Loucy (cell line): Measurements from ENCODE around the gene DEFB124.
A peak's percentile ranks its signal among the peaks of the same experiment; 100 is the strongest.
"Not testable (repeated sequence)": the region's sequence is repeated elsewhere in the genome, so short reads cannot be mapped to it uniquely, and the experiment has no call there.

Source experiments
- H2AFZ ChIP-seq: fragments of 200-600 bp; sonication (generic); 2 replicates; pipeline ENCODE4 v1.6.0; 2016; ENCODE audit warnings: antibody characterized with exemption, mild to moderate bottlenecking, low read length, moderate library complexity
- H3F3A ChIP-seq: fragments of 200-600 bp; 2 replicates; pipeline ENCODE4 v1.6.0; 2016; ENCODE audit warnings: antibody characterized with exemption, low read depth, mild to moderate bottlenecking
- H3K27me3 ChIP-seq: fragments of 200-600 bp; sonication (generic); 2 replicates; pipeline ENCODE4 v1.6.1; 2014; ENCODE audit warnings: low read length, mild to moderate bottlenecking; ENCODE audit not compliant: insufficient read depth, poor library complexity, severe bottlenecking
- H3K36me3 ChIP-seq: fragments of 200-600 bp; sonication (generic); 2 replicates; pipeline ENCODE4 v1.6.1; 2016; ENCODE audit warnings: low read length; ENCODE audit not compliant: insufficient read depth
- H3K4me1 ChIP-seq: fragments of 200-600 bp; sonication (generic); 2 replicates; pipeline ENCODE4 v1.5.1; 2014; ENCODE audit warnings: low read length, mild to moderate bottlenecking; ENCODE audit not compliant: insufficient read depth, poor library complexity, severe bottlenecking
- H3K4me2 ChIP-seq: fragments of 200-600 bp; sonication (generic); 2 replicates; pipeline ENCODE4 v1.6.0; 2014; ENCODE audit warnings: antibody characterized with exemption, low read length, low read depth, mild to moderate bottlenecking; ENCODE audit not compliant: poor library complexity, severe bottlenecking
- H3K4me3 ChIP-seq: fragments of 200-600 bp; sonication (generic); 2 replicates; pipeline ENCODE4 v1.5.1; 2014; ENCODE audit warnings: low read length, mild to moderate bottlenecking, mixed read lengths; ENCODE audit not compliant: poor library complexity, severe bottlenecking
- H3K79me2 ChIP-seq: fragments of 200-600 bp; sonication (generic); 2 replicates; pipeline ENCODE4 v1.6.1; 2014; ENCODE audit warnings: low read length; ENCODE audit not compliant: insufficient read depth
- H3K9ac ChIP-seq: fragments of 200-600 bp; sonication (generic); 2 replicates; pipeline ENCODE4 v1.6.0; 2014; ENCODE audit warnings: mild to moderate bottlenecking, low read depth, low read length, moderate library complexity; ENCODE audit not compliant: poor library complexity, severe bottlenecking
- H3K9me2 ChIP-seq: fragments of 200-600 bp; sonication (generic); replicated peaks from 2 replicates; pipeline ENCODE4 v1.6.1; 2016; ENCODE audit warnings: low read depth, low read length, mixed read lengths
- H3K9me3 ChIP-seq: fragments of 200-600 bp; sonication (generic); 2 replicates; pipeline ENCODE4 v1.6.1; 2014; ENCODE audit warnings: mild to moderate bottlenecking, antibody characterized with exemption, low read length, low read depth; ENCODE audit not compliant: insufficient read depth
- H4K20me1 ChIP-seq: fragments of 200-600 bp; sonication (generic); 2 replicates; pipeline ENCODE4 v1.6.0; 2014; ENCODE audit warnings: antibody characterized with exemption, low read length, mild to moderate bottlenecking; ENCODE audit not compliant: insufficient read depth, poor library complexity, severe bottlenecking
- EZH2phosphoT487 ChIP-seq: fragments of 200-600 bp; IDR thresholded peaks from 2 replicates; pipeline ENCODE4 v1.6.1; 2018; ENCODE audit warnings: antibody characterized with exemption, mild to moderate bottlenecking, moderate library complexity, borderline replicate concordance
- TF ChIP-seq, protein P1 (sequence below): fragments of 200-600 bp; sonication (generic); conservative IDR thresholded peaks from 2 replicates; pipeline ENCODE4 v1.5.1; 2014; ENCODE audit warnings: mild to moderate bottlenecking, antibody characterized with exemption, low read length

DEFB124 gene

DNA sequence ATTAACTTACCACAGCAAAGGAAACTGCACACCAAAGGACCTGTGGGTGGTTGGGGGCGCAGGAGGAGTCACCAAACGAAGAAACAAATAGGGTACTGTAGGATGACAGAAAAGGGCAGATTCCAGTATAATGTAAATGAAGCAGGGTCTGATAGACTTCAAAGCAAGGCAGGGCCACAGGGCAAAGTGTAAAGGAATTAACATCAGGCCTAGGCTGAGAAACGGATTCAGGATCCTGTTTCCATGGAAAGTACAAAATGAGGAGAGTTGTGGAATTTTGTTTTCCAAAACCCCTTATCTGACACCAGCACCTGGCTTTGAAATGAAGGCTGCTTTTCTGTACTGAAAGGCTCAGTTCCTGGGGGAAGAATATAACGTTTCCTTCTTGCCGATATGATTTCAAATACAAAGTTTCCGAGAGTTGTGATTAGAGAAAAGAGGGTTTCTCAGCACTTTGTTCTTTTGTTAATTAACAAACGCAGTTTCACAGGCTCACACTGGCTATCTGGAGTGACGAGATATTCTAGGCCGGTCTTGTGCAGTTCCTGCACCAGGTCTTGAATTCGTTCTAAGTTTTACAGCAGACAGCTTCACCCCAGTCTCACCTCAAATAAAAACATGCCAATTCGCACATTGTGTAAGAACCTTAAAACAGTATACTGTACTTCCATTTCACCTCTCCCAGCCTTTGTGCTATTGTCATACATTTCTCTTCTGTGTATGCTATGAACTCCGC lies 28.7 kb downstream of the DEFB124 start:
- TF ChIP-seq, protein P1, sequence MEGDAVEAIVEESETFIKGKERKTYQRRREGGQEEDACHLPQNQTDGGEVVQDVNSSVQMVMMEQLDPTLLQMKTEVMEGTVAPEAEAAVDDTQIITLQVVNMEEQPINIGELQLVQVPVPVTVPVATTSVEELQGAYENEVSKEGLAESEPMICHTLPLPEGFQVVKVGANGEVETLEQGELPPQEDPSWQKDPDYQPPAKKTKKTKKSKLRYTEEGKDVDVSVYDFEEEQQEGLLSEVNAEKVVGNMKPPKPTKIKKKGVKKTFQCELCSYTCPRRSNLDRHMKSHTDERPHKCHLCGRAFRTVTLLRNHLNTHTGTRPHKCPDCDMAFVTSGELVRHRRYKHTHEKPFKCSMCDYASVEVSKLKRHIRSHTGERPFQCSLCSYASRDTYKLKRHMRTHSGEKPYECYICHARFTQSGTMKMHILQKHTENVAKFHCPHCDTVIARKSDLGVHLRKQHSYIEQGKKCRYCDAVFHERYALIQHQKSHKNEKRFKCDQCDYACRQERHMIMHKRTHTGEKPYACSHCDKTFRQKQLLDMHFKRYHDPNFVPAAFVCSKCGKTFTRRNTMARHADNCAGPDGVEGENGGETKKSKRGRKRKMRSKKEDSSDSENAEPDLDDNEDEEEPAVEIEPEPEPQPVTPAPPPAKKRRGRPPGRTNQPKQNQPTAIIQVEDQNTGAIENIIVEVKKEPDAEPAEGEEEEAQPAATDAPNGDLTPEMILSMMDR = no peak
- no peak for TF ChIP-seq EZH2phosphoT487
- Histone ChIP-seq H3K36me3 (no peaks in the 10 kb centered on the region), H3K9me2 (no peaks in the 10 kb centered on the region), H3K4me3 (no peak overlapping the region), H3K9ac (no peak overlapping the region), H3K27me3 (no peaks in the 10 kb centered on the region), H4K20me1 (no peaks in the 10 kb centered on the region), H2AFZ (no peak overlapping the region), H3K4me2 (no peak overlapping the region), H3F3A (no peaks in the 10 kb centered on the region), H3K79me2 (no peaks in the 10 kb centered on the region), H3K9me3 (no peaks in the 10 kb centered on the region), H3K4me1 (no peaks in the 10 kb centered on the region)

DNA sequence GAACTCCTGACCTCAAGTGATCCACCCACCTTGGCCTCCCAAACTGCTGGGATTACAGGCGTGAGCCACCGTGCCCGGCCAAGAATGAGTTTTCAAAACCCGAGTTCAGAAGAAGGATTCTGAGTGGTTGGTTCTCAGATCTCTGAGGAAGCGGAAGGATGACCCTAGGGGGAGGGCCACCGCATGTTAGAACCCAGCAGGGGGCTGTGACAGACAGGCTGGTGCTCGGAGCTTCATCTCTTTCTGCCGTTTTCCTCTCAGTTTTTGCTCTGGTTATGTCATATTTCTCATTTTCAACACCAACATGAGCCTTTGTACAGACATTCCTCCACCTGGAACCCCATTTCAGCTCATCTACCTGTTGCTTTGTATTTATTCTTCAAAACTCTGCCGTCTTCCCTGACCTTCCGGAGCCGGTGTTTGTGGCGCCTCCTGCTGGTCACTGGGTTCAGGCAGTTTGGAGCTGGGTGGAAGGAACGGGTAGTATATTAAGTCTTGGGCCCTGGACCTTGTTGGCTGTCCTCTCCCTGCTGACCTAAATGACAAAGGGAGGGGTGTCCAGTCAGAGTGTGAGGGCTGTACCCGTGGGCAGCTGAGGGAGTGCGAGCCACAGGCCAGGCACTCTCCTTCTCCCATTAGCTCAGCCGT lies 34.8 kb downstream of the DEFB124 start, which contains the start of gene DEFB123:
TSS of gene DEFB123 (plus strand) at position 621 of the 648 bp plus-strand sequence. CDS start 67 bp downstream, outside the sequence.
- Histone ChIP-seq H3K9me3 (no peaks in the 10 kb centered on the region), H3K9ac (no peak within 1 kb of the TSS)

DNA sequence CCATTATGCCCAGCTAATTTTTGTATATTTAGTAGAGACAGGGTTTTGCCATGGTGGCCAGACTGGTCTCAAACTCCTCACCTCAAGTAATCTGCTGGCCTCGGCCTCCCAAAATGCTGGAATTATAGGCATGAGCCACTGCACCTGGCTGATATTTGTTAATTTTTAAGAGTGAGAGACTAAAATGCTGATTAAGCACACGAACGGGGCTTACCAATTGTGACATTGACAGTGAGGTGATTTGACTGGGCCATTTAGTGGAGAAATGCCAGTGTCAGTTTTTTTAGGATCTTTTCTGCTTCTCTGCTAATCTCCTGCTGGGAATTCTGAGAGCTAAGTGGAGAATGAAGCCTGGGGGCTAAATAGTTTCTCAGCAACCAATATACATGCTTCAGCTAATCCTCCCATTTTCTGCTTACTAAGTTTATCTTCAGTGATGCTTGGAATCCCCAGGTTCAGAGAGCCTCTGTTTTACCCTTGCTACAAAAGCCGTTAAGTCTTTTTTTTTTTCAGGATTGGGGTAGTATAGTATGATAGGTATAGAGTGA lies 44.3 kb downstream of the DEFB124 start:
- H3K27me3 ChIP-seq = no peaks in the 10 kb centered on the region
- H3F3A ChIP-seq = no peaks in the 10 kb centered on the region
- no peaks in the 10 kb centered on the region for H3K79me2 ChIP-seq
- H4K20me1 ChIP-seq = no peaks in the 10 kb centered on the region
- H2AFZ ChIP-seq = no peak overlapping the region
- H3K9me2 ChIP-seq = no peaks in the 10 kb centered on the region
- no peaks in the 10 kb centered on the region for H3K36me3 ChIP-seq
- no peak overlapping the region for H3K4me2 ChIP-seq
- no peaks in the 10 kb centered on the region for H3K4me1 ChIP-seq
- no peak overlapping the region for H3K4me3 ChIP-seq
- no peaks in the 10 kb centered on the region for H3K9me3 ChIP-seq
- H3K9ac ChIP-seq = no peak overlapping the region
- TF ChIP-seq, protein P1 = no peak
- TF ChIP-seq EZH2phosphoT487 = no peak

More for the DNA sequence above, 34.8 kb downstream of the DEFB124 start, which contains the start of gene DEFB123:
- Histone ChIP-seq H4K20me1 (no peaks in the 10 kb centered on the region), H3K27me3 (no peaks in the 10 kb centered on the region), H3K4me3 (no peak within 1 kb of the TSS), H3K4me1 (no peaks in the 10 kb centered on the region), H3K9me2 (no peaks in the 10 kb centered on the region), H2AFZ (no peak within 1 kb of the TSS), H3K79me2 (no peaks in the 10 kb centered on the region), H3K36me3 (no peaks in the 10 kb centered on the region), H3F3A (no peaks in the 10 kb centered on the region), H3K4me2 (no peak within 1 kb of the TSS)
- TF ChIP-seq, protein P1 = peak; percentile 45
- TF ChIP-seq EZH2phosphoT487 = no peak

DNA sequence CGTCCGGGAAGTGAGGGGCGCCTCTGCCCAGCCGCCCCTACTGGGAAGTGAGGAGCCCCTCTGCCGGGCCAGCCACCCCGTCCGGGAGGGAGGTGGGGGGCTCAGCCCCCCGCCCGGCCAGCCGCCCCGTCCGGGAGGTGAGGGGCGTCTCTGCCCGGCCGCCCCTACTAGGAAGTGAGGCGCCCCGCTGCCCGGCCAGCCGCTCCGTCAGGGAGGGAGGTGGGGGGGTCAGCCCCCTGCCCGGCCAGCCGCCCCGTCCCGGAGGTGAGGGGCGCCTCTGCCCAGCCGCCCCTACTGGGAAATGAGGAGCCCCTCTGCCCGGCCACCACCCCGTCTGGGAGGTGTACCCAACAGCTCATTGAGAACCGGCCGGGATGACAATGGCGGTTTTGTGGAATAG lies 47.4 kb downstream of the DEFB124 start:
- not testable (repeated sequence) for H3K4me2 ChIP-seq, H3K9ac ChIP-seq, H3K9me2 ChIP-seq, H3K4me1 ChIP-seq, H3K4me3 ChIP-seq, H3K79me2 ChIP-seq, H4K20me1 ChIP-seq, H2AFZ ChIP-seq, H3K9me3 ChIP-seq, H3F3A ChIP-seq, H3K27me3 ChIP-seq, H3K36me3 ChIP-seq

DNA sequence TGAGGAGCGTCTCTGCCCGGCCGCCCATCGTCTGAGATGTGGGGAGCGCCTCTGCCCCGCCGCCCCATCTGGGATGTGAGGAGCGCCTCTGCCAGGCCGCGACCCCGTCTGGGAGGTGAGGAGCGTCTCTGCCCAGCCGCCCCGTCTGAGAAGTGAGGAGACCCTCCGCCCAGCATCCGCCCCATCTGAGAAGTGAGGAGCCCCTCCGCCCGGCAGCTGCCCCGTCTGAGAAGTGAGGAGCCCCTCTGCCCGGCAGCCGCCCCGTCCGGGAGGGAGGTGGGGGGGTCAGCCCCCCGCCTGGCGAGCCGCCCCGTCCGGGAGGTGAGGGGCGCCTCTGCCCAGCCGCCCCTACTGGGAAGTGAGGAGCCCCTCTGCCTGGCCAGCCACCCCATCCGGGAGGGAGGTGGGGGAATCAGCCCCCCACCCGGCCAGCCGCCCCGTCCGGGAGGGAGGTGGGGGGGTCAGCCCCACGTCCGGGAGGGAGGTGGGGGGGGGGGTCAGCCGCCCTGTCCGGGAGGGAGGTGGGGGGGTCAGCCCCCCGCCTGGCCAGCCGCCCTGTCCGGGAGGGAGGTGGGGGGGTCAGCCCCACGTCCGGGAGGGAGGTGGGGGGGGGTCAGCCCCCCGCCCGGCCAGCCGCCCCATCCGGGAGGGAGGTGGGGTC lies 47.9 kb downstream of the DEFB124 start:
- not testable (repeated sequence) for H2AFZ ChIP-seq, H3F3A ChIP-seq, H3K9me3 ChIP-seq, H3K4me3 ChIP-seq, H3K27me3 ChIP-seq, H4K20me1 ChIP-seq, H3K9me2 ChIP-seq, H3K79me2 ChIP-seq, H3K4me2 ChIP-seq, H3K4me1 ChIP-seq, H3K9ac ChIP-seq, H3K36me3 ChIP-seq
